GM21717 (cell line): ENCODE data around the gene SEC31B.

Source experiments
- ATAC-seq: cut with Tn5 transposase; IDR thresholded peaks from one replicate; pipeline ENCODE4 v1.9.1; 2021; ENCODE audit warnings: mild to moderate bottlenecking, moderate library complexity; ENCODE audit not compliant: unreplicated experiment

SEC31B gene

GRCh38 chr10:100528921-100529474 lies 9.3 kb upstream of the SEC31B start:
- no peak for ATAC-seq

GRCh38 chr10:100528123-100528886 lies 8.6 kb upstream of the SEC31B start:
- no peak for ATAC-seq

GRCh38 chr10:100524638-100525037 lies 5.0 kb upstream of the SEC31B start:
- ATAC-seq = no peak

- no peak for ATAC-seq
These were observed 4.5 kb upstream of the SEC31B start for GRCh38 chr10:100524206-100524605.

- ATAC-seq = no peak
These were observed 3.3 kb upstream of the SEC31B start for GRCh38 chr10:100522945-100523344.

- no peak for ATAC-seq
These were observed 2.6 kb upstream of the SEC31B start for GRCh38 chr10:100522107-100522801.

GRCh38 chr10:100520811-100521210 lies 1.1 kb upstream of the SEC31B start:
- no peak for ATAC-seq

GRCh38 chr10:100518761-100519241 lies 860 bp downstream of the SEC31B start:
- no peak for ATAC-seq

GRCh38 chr10:100516847-100517246 lies 2.8 kb downstream of the SEC31B start:
- no peak for ATAC-seq

GRCh38 chr10:100515612-100516011 lies 4.0 kb downstream of the SEC31B start:
- ATAC-seq = no peak

- no peak for ATAC-seq
These were observed 8.9 kb downstream of the SEC31B start for GRCh38 chr10:100510533-100511308.

- ATAC-seq = no peak
These were observed 10.3 kb downstream of the SEC31B start for GRCh38 chr10:100509241-100509840.

- ATAC-seq = no peak
These were observed 10.9 kb downstream of the SEC31B start for GRCh38 chr10:100508691-100509150.

- no peak for ATAC-seq
These were observed 11.4 kb downstream of the SEC31B start for GRCh38 chr10:100508266-100508665.

GRCh38 chr10:100507357-100507732 lies 12.3 kb downstream of the SEC31B start:
- ATAC-seq = no peak

- ATAC-seq = no peak
These were observed 12.9 kb downstream of the SEC31B start for GRCh38 chr10:100506596-100507356.

GRCh38 chr10:100505164-100505563 lies 14.5 kb downstream of the SEC31B start:
- ATAC-seq = no peak

- ATAC-seq = no peak
These were observed 15.6 kb downstream of the SEC31B start for GRCh38 chr10:100504096-100504495.

- no peak for ATAC-seq
These were observed 16.7 kb downstream of the SEC31B start for GRCh38 chr10:100502926-100503494.

- no peak for ATAC-seq
These were observed 18.2 kb downstream of the SEC31B start for GRCh38 chr10:100501423-100501822.
